H1 (cell line): Measurements from ENCODE around the gene RASSF4. TPM values are rescaled to one million over a fixed set of nuclear protein-coding genes. Genes with fewer than 3 reads are reported as not detected.

ENCODE experiments used
- CTCF ChIA-PET: fragments of 300-600 bp; sonication (Branson Sonifier 250); formaldehyde crosslinking; loops from one replicate; lab custom pipeline; 2021; ENCODE audit not compliant: partially characterized antibody; lab: Charles Lee
- POLR2A ChIA-PET: fragments of 300-600 bp; sonication (Branson Sonifier 250); formaldehyde crosslinking; loops from one replicate; lab custom pipeline; 2021; ENCODE audit warnings: inconsistent platforms; ENCODE audit not compliant: partially characterized antibody; lab: Charles Lee
- DNase-seq, 2 experiments: peaks; one replicate each; pipeline versions ENCODE4 v3.0.0 to v3.0.0-alpha.2; 2010 to 2022; ENCODE audit warnings: low spot score in 2 of 2, low read depth in 1 of 2, mixed read lengths in 1 of 2
- FAIRE-seq: peaks from 2 replicates; lab custom pipeline; 2011; peaks lifted over from hg19 to GRCh38; lab: Jason Lieb, UNC
- H2AFZ ChIP-seq: 2 replicates; pipeline ENCODE4 v1.8.1; 2012; ENCODE audit warnings: low read length, inconsistent platforms
- H2AK5ac ChIP-seq: 2 replicates; pipeline ENCODE4 v1.6.1; 2013; ENCODE audit warnings: low read depth, low read length
- H2BK120ac ChIP-seq: replicated peaks from 2 replicates; pipeline ENCODE3; 2013; ENCODE audit warnings: low read depth, low read length, inconsistent platforms
- H2BK12ac ChIP-seq: 2 replicates; pipeline ENCODE4 v1.6.1; 2013; ENCODE audit warnings: low read depth, low read length
- H2BK15ac ChIP-seq: 2 replicates; pipeline ENCODE4 v1.6.1; 2013; ENCODE audit warnings: low read length
- H2BK20ac ChIP-seq: 2 replicates; pipeline ENCODE4 v1.6.1; 2013; ENCODE audit warnings: low read length
- H2BK5ac ChIP-seq: 2 replicates; pipeline ENCODE4 v1.6.1; 2013; ENCODE audit warnings: low read depth, low read length
- H3K14ac ChIP-seq: 2 replicates; pipeline ENCODE4 v1.6.1; 2013; ENCODE audit warnings: inconsistent platforms; ENCODE audit not compliant: insufficient read length
- H3K18ac ChIP-seq: 2 replicates; pipeline ENCODE4 v1.6.1; 2013; ENCODE audit warnings: low read length; ENCODE audit errors: extremely low read depth
- H3K23ac ChIP-seq: 2 replicates; pipeline ENCODE4 v1.6.1; 2013; ENCODE audit warnings: inconsistent platforms; ENCODE audit not compliant: insufficient read length
- H3K23me2 ChIP-seq: 2 replicates; pipeline ENCODE4 v1.6.1; 2013; ENCODE audit warnings: low read depth, low read length
- H3K27ac ChIP-seq: 2 replicates; pipeline ENCODE4 v1.6.1; 2011; ENCODE audit warnings: low read depth, low read length, inconsistent platforms
- H3K27me3 ChIP-seq, 4 experiments: replicated peaks in 1 of 4; 1 replicate in 1 of 4; 2 replicates in 3 of 4; pipeline versions ENCODE4 v1.6.1 to v1.8.1; 2011 to 2013; ENCODE audit warnings: low read length in 3 of 4, mild to moderate bottlenecking in 3 of 4, inconsistent platforms in 2 of 4, mixed read lengths in 2 of 4, moderate library complexity in 1 of 4; ENCODE audit not compliant: control insufficient read depth in 3 of 4, insufficient read depth in 3 of 4; ENCODE audit errors: extremely low read depth in 1 of 4
- H3K36me3 ChIP-seq, 4 experiments: 2 replicates each; pipeline versions ENCODE4 v1.6.1 to v1.8.1; 2011 to 2013; ENCODE audit warnings: mild to moderate bottlenecking in 4 of 4, low read length in 3 of 4, moderate library complexity in 2 of 4, control low read depth in 1 of 4, inconsistent platforms in 1 of 4; ENCODE audit not compliant: insufficient read depth in 4 of 4, control insufficient read depth in 2 of 4
- H3K4ac ChIP-seq: replicated peaks from 2 replicates; pipeline ENCODE3; 2013; ENCODE audit warnings: low read length, low read depth, mixed read lengths, inconsistent platforms; ENCODE audit not compliant: insufficient read length
- H3K4me1 ChIP-seq, 4 experiments: replicated peaks in 1 of 4; 1 replicate in 1 of 4; 2 replicates in 3 of 4; pipeline versions ENCODE4 v1.6.1 to v1.8.1; 2011 to 2013; ENCODE audit warnings: low read length in 3 of 4, inconsistent platforms in 2 of 4, mixed read lengths in 1 of 4; ENCODE audit not compliant: insufficient read depth in 4 of 4, control insufficient read depth in 3 of 4
- H3K4me2 ChIP-seq, 2 experiments: 2 replicates each; pipeline versions ENCODE4 v1.6.1 to v1.8.1; 2011 to 2013; ENCODE audit warnings: low read depth in 2 of 2, low read length in 2 of 2, control low read depth in 1 of 2, inconsistent platforms in 1 of 2, mild to moderate bottlenecking in 1 of 2; ENCODE audit not compliant: insufficient read depth in 1 of 2
- H3K4me3 ChIP-seq, 4 experiments: fragments of 200-600, 300-600 bp in 1 of 4; sonication (generic), shearing (Covaris generic), sonication (Bioruptor Twin) in 1 of 4; 2 replicates each; pipeline versions ENCODE4 v1.5.1 to v1.8.1; 2011 to 2016; ENCODE audit warnings: low read length in 4 of 4, low read depth in 3 of 4, control low read depth in 2 of 4, inconsistent platforms in 2 of 4, mild to moderate bottlenecking in 2 of 4, mixed read lengths in 1 of 4, moderate library complexity in 1 of 4; ENCODE audit not compliant: insufficient read depth in 2 of 4; ENCODE audit errors: extremely low read depth in 1 of 4
- H3K56ac ChIP-seq: replicated peaks from 2 replicates; pipeline ENCODE3; 2013; ENCODE audit warnings: low read depth, mild to moderate bottlenecking, mixed read lengths, low read length, inconsistent platforms; ENCODE audit not compliant: insufficient read length
- H3K79me1 ChIP-seq: 2 replicates; pipeline ENCODE4 v1.6.1; 2013; ENCODE audit warnings: low read depth, low read length, control low read depth
- H3K79me2 ChIP-seq, 2 experiments: 2 replicates each; pipeline versions ENCODE4 v1.6.1 to v1.8.1; 2012 to 2013; ENCODE audit warnings: low read length in 2 of 2, mild to moderate bottlenecking in 2 of 2, inconsistent platforms in 1 of 2; ENCODE audit not compliant: insufficient read depth in 2 of 2, control insufficient read depth in 1 of 2
- H3K9ac ChIP-seq, 4 experiments: replicated peaks in 1 of 4; 1 replicate in 1 of 4; 2 replicates in 3 of 4; pipeline versions ENCODE4 v1.6.1 to v1.8.1; 2011 to 2013; ENCODE audit warnings: low read depth in 3 of 4, low read length in 3 of 4, control low read depth in 2 of 4, mild to moderate bottlenecking in 2 of 4, moderate library complexity in 2 of 4, inconsistent platforms in 1 of 4; ENCODE audit errors: extremely low read depth in 1 of 4
- H3K9me3 ChIP-seq, 2 experiments: 2 replicates each; pipeline versions ENCODE4 v1.6.1 to v1.8.1; 2012 to 2013; ENCODE audit warnings: mild to moderate bottlenecking in 2 of 2, moderate library complexity in 2 of 2, control low read depth in 1 of 2, inconsistent platforms in 1 of 2, low read depth in 1 of 2, low read length in 1 of 2, mixed read lengths in 1 of 2; ENCODE audit not compliant: insufficient read depth in 2 of 2
- H4K20me1 ChIP-seq, 2 experiments: replicated peaks in 1 of 2; 2 replicates each; pipeline versions ENCODE3 to v1.8.1; 2011 to 2013; ENCODE audit warnings: inconsistent platforms in 2 of 2, low read length in 2 of 2, mild to moderate bottlenecking in 1 of 2; ENCODE audit not compliant: insufficient read depth in 2 of 2, control insufficient read depth in 1 of 2
- H4K5ac ChIP-seq: 2 replicates; pipeline ENCODE4 v1.6.1; 2013; ENCODE audit warnings: low read length, low read depth, mixed read lengths, inconsistent platforms; ENCODE audit not compliant: insufficient read length
- H4K8ac ChIP-seq: 2 replicates; pipeline ENCODE4 v1.8.0; 2013; ENCODE audit warnings: mild to moderate bottlenecking, moderate library complexity, low read length, inconsistent platforms; ENCODE audit not compliant: insufficient read depth; ENCODE audit errors: extremely low read depth
- H4K91ac ChIP-seq: replicated peaks from 2 replicates; pipeline ENCODE3; 2013; ENCODE audit warnings: low read length, mixed read lengths, inconsistent platforms; ENCODE audit not compliant: insufficient read length
- KDM5A ChIP-seq: fragments of 200-600 bp; IDR thresholded peaks from 2 replicates; pipeline ENCODE4 v1.7.1; 2012; ENCODE audit warnings: mild to moderate bottlenecking, low read length, inconsistent platforms, mixed read lengths
- polyA plus RNA-seq, 7 experiments: library from polyadenylated mRNA; depleted of rRNA in 3 of 7; stranded (reverse) in 5 of 7; unstranded in 2 of 7; fragments of >200 nt in 5 of 7; fragments of 200-250 nt in 2 of 7; gene quantifications; 1 replicate in 5 of 7; 2 replicates in 1 of 7; 4 replicates in 1 of 7; pipeline versions ENCODE4 v1.2.1 to v1.2.3, GENCODE V29; 2011 to 2013; ENCODE audit warnings: missing spikeins in 2 of 7, mixed read lengths in 2 of 7
- total RNA-seq: library from RNA; stranded (reverse); fragmentation: NEBNext Ultra II Directional; extraction: Animal tissue kit (Norgen Biotek cat#: 25700); gene quantifications from 2 replicates; pipeline ENCODE4 v1.2.1, GENCODE V29; 2021
- TF ChIP-seq, protein P1 (sequence below), 3 experiments: IDR thresholded peaks; 1 replicate in 2 of 3; 2 replicates in 1 of 3; pipeline versions ENCODE4 v1.5.1 to v1.6.1; 2011; ENCODE audit warnings: low read length in 3 of 3, mild to moderate bottlenecking in 3 of 3, inconsistent platforms in 2 of 3, low read depth in 1 of 3, moderate library complexity in 1 of 3; ENCODE audit not compliant: insufficient read depth in 1 of 3; ENCODE audit errors: control extremely low read depth in 1 of 3

Gene RASSF4
- total and polyA plus RNA-seq, 2 of the 8 experiments (the other 6 are each of a cell fraction or from before 2014, with no cell fraction given): 14.3 to 14.5 TPM

DNA sequence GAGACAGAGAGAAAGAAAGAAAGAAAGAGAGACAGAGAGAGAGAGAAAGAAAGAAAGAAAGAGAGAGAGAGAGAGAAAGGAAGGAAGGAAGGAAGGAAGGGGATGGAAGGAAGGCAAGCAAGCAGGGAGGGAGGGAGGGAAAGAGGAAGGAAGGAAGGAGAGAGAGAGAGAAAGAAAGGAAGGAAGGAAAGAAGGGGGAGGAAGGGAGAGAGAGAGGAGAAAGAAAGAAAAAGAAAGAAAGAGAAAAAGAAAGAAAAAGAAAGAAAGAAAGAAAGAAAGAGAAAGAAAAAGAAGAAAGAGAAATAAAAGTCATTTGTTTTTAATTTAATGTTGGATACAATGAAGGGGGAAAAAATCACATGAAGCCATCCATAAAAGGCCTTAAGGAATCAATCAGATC lies 4.6 kb upstream of the RASSF4 start:
- Histone ChIP-seq H3K18ac (no peak overlapping the region), H2AFZ (no peak overlapping the region), H3K27ac (no peak overlapping the region), H3K14ac (no peak overlapping the region), H3K27me3 (peaks cover 0 to under 1% (median 0%) of the 10 kb centered on the region in 4 experiments; a peak in 3 of 7 replicates), H3K4me2 (no peak overlapping the region), H3K4me1 (peaks cover 0 to 10% (median 2%) of the 10 kb centered on the region in 4 experiments; a peak in 3 of 7 replicates), H2BK120ac (no peak overlapping the region), H2BK5ac (no peak overlapping the region), H3K9me3 (no peaks in the 10 kb centered on the region), H4K20me1 (no peaks in the 10 kb centered on the region), H3K4ac (no peak overlapping the region), H3K79me1 (no peaks in the 10 kb centered on the region), H2BK12ac (no peak overlapping the region), H3K9ac (no peak overlapping the region), H3K23ac (no peak overlapping the region), H3K23me2 (peaks cover 8% of the 10 kb centered on the region), H3K36me3 (no peaks in the 10 kb centered on the region), H4K91ac (no peak overlapping the region), H3K4me3 (no peak overlapping the region), H2AK5ac (no peak overlapping the region), H3K56ac (no peak overlapping the region), H4K5ac (no peak overlapping the region), H2BK15ac (no peak overlapping the region), H2BK20ac (no peak overlapping the region), H4K8ac (no peak overlapping the region), H3K79me2 (no peaks in the 10 kb centered on the region)
- CTCF ChIA-PET: interaction anchor here (1.5 to 13.4 kb wide), 4 partner anchors 8 to 22 kb away, joined by 6 to 143 read pairs (median 62); no protein-coding TSS in a partner anchor
- DNase-seq: no peak
- FAIRE-seq: no peak
- POLR2A ChIA-PET: no interaction called here
- TF ChIP-seq, protein P1, sequence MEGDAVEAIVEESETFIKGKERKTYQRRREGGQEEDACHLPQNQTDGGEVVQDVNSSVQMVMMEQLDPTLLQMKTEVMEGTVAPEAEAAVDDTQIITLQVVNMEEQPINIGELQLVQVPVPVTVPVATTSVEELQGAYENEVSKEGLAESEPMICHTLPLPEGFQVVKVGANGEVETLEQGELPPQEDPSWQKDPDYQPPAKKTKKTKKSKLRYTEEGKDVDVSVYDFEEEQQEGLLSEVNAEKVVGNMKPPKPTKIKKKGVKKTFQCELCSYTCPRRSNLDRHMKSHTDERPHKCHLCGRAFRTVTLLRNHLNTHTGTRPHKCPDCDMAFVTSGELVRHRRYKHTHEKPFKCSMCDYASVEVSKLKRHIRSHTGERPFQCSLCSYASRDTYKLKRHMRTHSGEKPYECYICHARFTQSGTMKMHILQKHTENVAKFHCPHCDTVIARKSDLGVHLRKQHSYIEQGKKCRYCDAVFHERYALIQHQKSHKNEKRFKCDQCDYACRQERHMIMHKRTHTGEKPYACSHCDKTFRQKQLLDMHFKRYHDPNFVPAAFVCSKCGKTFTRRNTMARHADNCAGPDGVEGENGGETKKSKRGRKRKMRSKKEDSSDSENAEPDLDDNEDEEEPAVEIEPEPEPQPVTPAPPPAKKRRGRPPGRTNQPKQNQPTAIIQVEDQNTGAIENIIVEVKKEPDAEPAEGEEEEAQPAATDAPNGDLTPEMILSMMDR (IDR thresholded peaks at IDR 0.05; ENCODE audit: control extremely low read depth in 1 of 3, insufficient read depth in 1 of 3, low read depth in 1 of 3, low read length in 3 of 3): no peak
- no peak for TF ChIP-seq KDM5A
